ES-I3 (cell line): ENCODE measurements around the gene SOX8.

Experiments used
- H3K36me3 ChIP-seq: 2 replicates; pipeline ENCODE4 v1.6.1; 2013; ENCODE audit warnings: mild to moderate bottlenecking, low read length, control low read depth, moderate library complexity; ENCODE audit not compliant: insufficient read depth
- H3K4me1 ChIP-seq: 2 replicates; pipeline ENCODE4 v1.6.1; 2013; ENCODE audit warnings: mild to moderate bottlenecking, control low read depth, low read length; ENCODE audit not compliant: insufficient read depth
- H3K9ac ChIP-seq: 2 replicates; pipeline ENCODE4 v1.6.1; 2013; ENCODE audit warnings: low read depth, mild to moderate bottlenecking, low read length, moderate library complexity
- H3K9me3 ChIP-seq: 2 replicates; pipeline ENCODE4 v1.6.1; 2013; ENCODE audit warnings: mild to moderate bottlenecking, low read length, moderate library complexity; ENCODE audit not compliant: control insufficient read depth, insufficient read depth

Gene SOX8

GRCh38 chr16:965036-965395 is 16.6 kb upstream of the SOX8 start:
- no peaks in the 10 kb centered on the region for H3K4me1 ChIP-seq
- no peaks in the 10 kb centered on the region for H3K36me3 ChIP-seq
- H3K9ac ChIP-seq = no peak overlapping the region
- no peaks in the 10 kb centered on the region for H3K9me3 ChIP-seq

- no peak overlapping the region for H3K9ac ChIP-seq
- no peaks in the 10 kb centered on the region for H3K36me3 ChIP-seq
Observed at GRCh38 chr16:965487-965886, 16.1 kb upstream of the SOX8 start.

DNA sequence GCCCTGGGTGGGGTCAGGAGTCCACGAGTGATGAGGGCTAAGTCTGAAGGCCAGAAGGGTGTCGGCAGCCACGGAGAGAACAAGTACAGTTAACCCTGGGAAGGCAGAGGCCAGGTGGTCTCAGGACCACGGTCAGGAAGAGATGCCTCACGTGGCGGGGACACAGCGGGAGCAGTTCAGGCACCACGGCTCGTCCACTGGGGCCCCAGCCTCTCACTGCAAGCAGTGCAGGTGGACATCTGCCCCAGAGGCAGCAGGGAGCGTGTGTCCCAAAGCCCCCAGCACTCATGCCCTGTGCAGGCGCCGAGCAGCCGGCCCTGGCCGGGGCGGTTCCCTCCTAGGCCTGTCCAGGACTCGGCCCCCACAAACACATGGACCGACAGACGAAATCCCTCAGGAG is 15.5 kb upstream of the SOX8 start:
- H3K9ac ChIP-seq = no peak overlapping the region
- H3K9me3 ChIP-seq = no peaks in the 10 kb centered on the region
- H3K4me1 ChIP-seq = no peaks in the 10 kb centered on the region
- no peaks in the 10 kb centered on the region for H3K36me3 ChIP-seq

More at GRCh38 chr16:965487-965886, 16.1 kb upstream of the SOX8 start:
- Histone ChIP-seq H3K9me3 (no peaks in the 10 kb centered on the region), H3K4me1 (no peaks in the 10 kb centered on the region)

DNA sequence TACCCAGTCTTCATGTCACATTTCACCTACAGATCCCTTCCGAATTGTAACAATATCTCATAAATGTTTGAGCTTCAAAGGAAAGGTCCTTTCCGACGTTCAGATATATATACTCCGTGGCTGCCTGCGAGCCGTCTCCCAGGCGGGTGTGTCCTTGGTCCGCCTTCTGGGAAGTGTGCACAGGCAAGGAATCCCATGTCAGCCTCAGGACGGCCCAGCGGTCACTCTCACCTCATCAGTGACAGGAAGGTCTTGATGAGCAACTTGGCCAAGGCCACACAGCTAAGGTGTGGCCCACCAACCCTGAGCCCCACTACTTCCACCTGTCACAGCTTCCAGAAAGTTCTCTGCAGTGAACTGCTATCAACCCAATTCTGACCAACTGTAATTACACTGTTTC is 15.1 kb upstream of the SOX8 start:
- Histone ChIP-seq H3K9me3 (no peaks in the 10 kb centered on the region), H3K4me1 (no peaks in the 10 kb centered on the region), H3K9ac (no peak overlapping the region), H3K36me3 (no peaks in the 10 kb centered on the region)

GRCh38 chr16:967077-967541 is 14.5 kb upstream of the SOX8 start:
- H3K9me3 ChIP-seq = no peaks in the 10 kb centered on the region
- no peaks in the 10 kb centered on the region for H3K36me3 ChIP-seq
- no peaks in the 10 kb centered on the region for H3K4me1 ChIP-seq
- H3K9ac ChIP-seq = no peak overlapping the region

GRCh38 chr16:967546-968295 is 13.8 kb upstream of the SOX8 start:
- H3K4me1 ChIP-seq = no peaks in the 10 kb centered on the region
- no peaks in the 10 kb centered on the region for H3K36me3 ChIP-seq

DNA sequence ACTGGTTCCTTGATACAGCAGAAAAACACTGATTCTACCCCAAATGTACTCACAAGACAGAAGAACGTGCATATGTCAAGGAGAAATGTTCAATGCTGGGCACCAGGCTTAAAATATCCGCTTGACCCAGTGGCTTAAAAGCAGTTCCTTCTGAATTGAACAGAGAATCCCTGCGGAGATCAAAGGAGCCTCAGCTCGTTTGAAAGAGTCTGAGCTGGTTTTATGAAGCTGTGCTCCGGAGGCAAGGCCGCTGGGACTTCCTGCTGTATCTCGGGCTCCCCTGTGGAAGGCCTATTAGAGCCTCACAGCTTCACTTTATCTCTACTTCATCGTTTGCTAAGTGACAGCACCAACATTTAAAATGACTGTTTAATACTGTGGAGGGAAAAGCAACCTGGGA is 12.9 kb upstream of the SOX8 start:
- Histone ChIP-seq H3K9me3 (no peaks in the 10 kb centered on the region), H3K4me1 (no peaks in the 10 kb centered on the region), H3K9ac (no peak overlapping the region)

More at GRCh38 chr16:967546-968295, 13.8 kb upstream of the SOX8 start:
- Histone ChIP-seq H3K9me3 (no peaks in the 10 kb centered on the region), H3K9ac (no peak overlapping the region)

GRCh38 chr16:969508-970385 is 11.8 kb upstream of the SOX8 start:
- Histone ChIP-seq H3K9me3 (no peaks in the 10 kb centered on the region), H3K4me1 (no peaks in the 10 kb centered on the region), H3K9ac (peak overlapping the region; percentile 80), H3K36me3 (no peaks in the 10 kb centered on the region)

More for the DNA sequence above, 12.9 kb upstream of the SOX8 start:
- no peaks in the 10 kb centered on the region for H3K36me3 ChIP-seq

DNA sequence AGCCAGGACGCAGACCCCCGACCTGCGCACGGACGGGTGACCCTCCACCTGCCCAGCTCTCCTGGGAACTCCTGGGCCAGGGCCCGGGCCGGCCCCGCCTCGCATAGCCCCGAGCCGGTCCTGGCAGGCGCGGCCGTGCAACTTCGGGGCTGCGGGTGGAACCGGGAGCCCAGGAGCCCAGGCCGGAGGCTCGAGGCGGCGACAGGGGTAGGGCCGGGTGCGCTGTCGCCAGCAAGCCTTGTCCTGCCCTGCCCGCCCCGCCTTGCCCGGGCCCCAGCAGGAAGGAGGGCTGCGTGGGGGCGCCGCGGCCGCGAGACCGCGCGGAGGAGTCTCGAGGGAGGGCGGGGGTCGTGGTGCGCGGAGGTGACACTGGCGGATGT is 11.2 kb upstream of the SOX8 start:
- no peaks in the 10 kb centered on the region for H3K4me1 ChIP-seq
- no peaks in the 10 kb centered on the region for H3K9me3 ChIP-seq
- H3K9ac ChIP-seq = peak overlapping the region; percentile 80
- H3K36me3 ChIP-seq = no peaks in the 10 kb centered on the region

DNA sequence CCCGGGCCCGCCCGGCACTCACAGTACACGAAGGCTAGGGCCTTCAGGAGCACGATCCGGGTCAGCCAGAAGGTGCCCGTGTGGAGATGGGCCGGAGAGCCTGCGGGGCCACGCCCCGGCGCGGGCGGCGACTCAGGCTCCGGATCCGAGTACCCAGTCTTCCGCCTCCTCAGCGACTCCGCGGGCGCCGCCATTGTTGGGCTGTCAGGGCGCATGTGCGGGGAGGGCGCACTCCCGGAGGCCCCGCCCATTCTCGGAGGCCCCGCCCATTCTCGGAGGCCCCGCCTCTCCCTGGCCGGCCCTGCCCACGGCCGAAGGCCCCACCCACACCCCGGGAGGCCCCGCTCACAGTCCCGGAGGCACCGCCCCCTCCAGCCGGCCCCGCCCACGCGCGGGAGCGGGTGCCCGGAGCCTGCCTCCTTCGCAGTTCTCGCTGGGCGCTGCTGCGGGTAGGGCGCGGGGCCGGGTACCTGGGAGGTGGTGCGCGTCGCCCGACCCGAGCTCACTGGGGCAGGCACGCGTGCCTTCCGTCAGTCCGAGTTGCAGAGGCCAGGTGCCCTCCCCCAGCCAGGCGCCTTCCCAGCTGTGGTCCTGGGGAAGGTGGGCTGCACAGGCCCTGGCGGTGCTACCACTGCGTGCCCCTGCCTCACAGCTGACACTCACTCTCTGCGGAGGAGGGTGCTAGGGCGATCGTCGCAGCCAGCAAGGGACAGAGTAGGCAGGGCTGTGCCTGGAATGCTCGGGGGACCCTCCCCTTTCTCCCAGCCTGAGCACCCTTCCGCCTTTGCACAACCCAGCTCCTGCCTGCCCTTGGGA is 10.6 kb upstream of the SOX8 start, which contains the start of gene LMF1:
Gene LMF1 (minus strand): TSS at position 219 of the 816 bp plus-strand sequence. CDS start 4 bp downstream, at position 215.
- Histone ChIP-seq H3K36me3 (no peaks in the 10 kb centered on the region), H3K9ac (peak within 1 kb of the TSS; percentile 80), H3K4me1 (no peaks in the 10 kb centered on the region), H3K9me3 (no peaks in the 10 kb centered on the region)

GRCh38 chr16:971582-971905 is 10.0 kb upstream of the SOX8 start:
- Histone ChIP-seq H3K36me3 (no peaks in the 10 kb centered on the region), H3K4me1 (no peaks in the 10 kb centered on the region), H3K9me3 (no peaks in the 10 kb centered on the region), H3K9ac (peak overlapping the region; percentile 41; the same call in 1 of the 2 replicates)

GRCh38 chr16:971981-972315 is 9.6 kb upstream of the SOX8 start:
- H3K36me3 ChIP-seq = no peaks in the 10 kb centered on the region
- no peaks in the 10 kb centered on the region for H3K9me3 ChIP-seq
- no peak overlapping the region for H3K9ac ChIP-seq
- no peaks in the 10 kb centered on the region for H3K4me1 ChIP-seq

GRCh38 chr16:972316-973002 is 9.1 kb upstream of the SOX8 start:
- H3K9me3 ChIP-seq = no peaks in the 10 kb centered on the region
- no peak overlapping the region for H3K9ac ChIP-seq
- H3K36me3 ChIP-seq = no peaks in the 10 kb centered on the region
- no peaks in the 10 kb centered on the region for H3K4me1 ChIP-seq

- Histone ChIP-seq H3K4me1 (no peaks in the 10 kb centered on the region), H3K9ac (no peak overlapping the region), H3K36me3 (no peaks in the 10 kb centered on the region), H3K9me3 (no peaks in the 10 kb centered on the region)
Observed at GRCh38 chr16:973366-973765, 8.2 kb upstream of the SOX8 start.
